Neural progenitor cell (in vitro differentiated cells): ENCODE data around the gene EML5. TPM values are rescaled to one million over a fixed set of nuclear protein-coding genes. Genes with fewer than 3 reads are reported as not detected.

Source experiments
- DNase-seq: peaks from one replicate; pipeline ENCODE4 v3.0.0-alpha.2; 2016; ENCODE audit warnings: low spot score
- H2AFZ ChIP-seq: fragments of 200-600 bp; sonication (generic); replicated peaks from 2 replicates; pipeline ENCODE4 v1.6.1; 2016; ENCODE audit warnings: antibody characterized with exemption
- H3F3A ChIP-seq: fragments of 200-600 bp; sonication (generic); 2 replicates; pipeline ENCODE4 v1.6.1; 2016; ENCODE audit warnings: antibody characterized with exemption, low read depth
- H3K27ac ChIP-seq: fragments of 200-600 bp; sonication (generic); 2 replicates; pipeline ENCODE4 v1.5.1; 2016; ENCODE audit warnings: mild to moderate bottlenecking
- H3K27me3 ChIP-seq: fragments of 200-600 bp; sonication (generic); 2 replicates; pipeline ENCODE4 v1.6.1; 2016; ENCODE audit warnings: mild to moderate bottlenecking, moderate library complexity
- H3K36me3 ChIP-seq: fragments of 200-600 bp; sonication (generic); 2 replicates; pipeline ENCODE4 v1.5.1; 2016
- H3K4me1 ChIP-seq: fragments of 200-600 bp; sonication (generic); 2 replicates; pipeline ENCODE4 v1.6.1; 2016; ENCODE audit warnings: mixed run types
- H3K4me2 ChIP-seq: fragments of 200-600 bp; sonication (generic); 2 replicates; pipeline ENCODE4 v1.6.1; 2016
- H3K4me3 ChIP-seq: fragments of 200-600 bp; sonication (generic); 2 replicates; pipeline ENCODE4 v1.5.1; 2016
- H3K79me2 ChIP-seq: fragments of 200-600 bp; sonication (generic); 2 replicates; pipeline ENCODE4 v1.6.1; 2016; ENCODE audit warnings: low read depth
- H3K9ac ChIP-seq: fragments of 200-600 bp; sonication (generic); 2 replicates; pipeline ENCODE4 v1.6.1; 2016
- H3K9me3 ChIP-seq: fragments of 200-600 bp; sonication (generic); 2 replicates; pipeline ENCODE4 v1.5.1; 2016; ENCODE audit warnings: low read depth
- H4K20me1 ChIP-seq: fragments of 200-600 bp; sonication (generic); 2 replicates; pipeline ENCODE4 v1.6.1; 2016; ENCODE audit warnings: low read depth
- H3K27ac Mint-ChIP-seq: 3 replicates; pipeline ENCODE4 v1.8.0; 2021; ENCODE audit warnings: mixed read lengths
- H3K27me3 Mint-ChIP-seq: 2 replicates; pipeline ENCODE4 v1.8.0; 2022; ENCODE audit warnings: low read depth, mild to moderate bottlenecking, inconsistent platforms, moderate library complexity, mixed read lengths; ENCODE audit not compliant: insufficient read depth
- H3K36me3 Mint-ChIP-seq: 3 replicates; pipeline ENCODE4 v1.8.0; 2021; ENCODE audit warnings: mixed read lengths
- H3K4me1 Mint-ChIP-seq: 3 replicates; pipeline ENCODE4 v1.8.0; 2021; ENCODE audit warnings: mixed read lengths
- H3K4me3 Mint-ChIP-seq: 3 replicates; pipeline ENCODE4 v1.8.0; 2021; ENCODE audit warnings: mild to moderate bottlenecking, moderate library complexity, mixed read lengths
- H3K9me3 Mint-ChIP-seq: 3 replicates; pipeline ENCODE4 v1.8.0; 2020; ENCODE audit warnings: mixed read lengths
- CTCF ChIP-seq: fragments of 200-600 bp; sonication (generic); IDR thresholded peaks from 2 replicates; pipeline ENCODE4 v1.5.1; 2017; ENCODE audit warnings: antibody characterized with exemption, mild to moderate bottlenecking
- EZH2 ChIP-seq: fragments of 200-600 bp; sonication (generic); IDR thresholded peaks from 2 replicates; pipeline ENCODE4 v1.6.1; 2017; ENCODE audit warnings: antibody characterized with exemption, mild to moderate bottlenecking, moderate library complexity
- EZH2phosphoT487 ChIP-seq: fragments of 200-600 bp; sonication (generic); IDR thresholded peaks from 2 replicates; pipeline ENCODE4 v1.6.1; 2017; ENCODE audit warnings: antibody characterized with exemption
- total RNA-seq: library from RNA; depleted of rRNA; stranded (reverse); fragments of >200 nt; gene quantifications from 2 replicates; pipeline ENCODE4 v1.2.3, GENCODE V29; 2015; ENCODE audit warnings: low replicate concordance

EML5 gene
- total RNA-seq, 1 donor from 2014 or later: 0.71 TPM

GRCh38 chr14:88834883-88835431, 42.2 kb upstream of the EML5 start:
- no peak overlapping the region for H3K27ac Mint-ChIP-seq
- no peak overlapping the region for H3K9ac ChIP-seq

GRCh38 chr14:88831284-88831683, 38.5 kb upstream of the EML5 start:
- no peaks in the 10 kb centered on the region for H3K9me3 ChIP-seq
- H3K27me3 ChIP-seq: no peaks in the 10 kb centered on the region
- Mint-ChIP-seq H3K27ac (no peak overlapping the region), H3K9me3 (peaks cover 7% of the 10 kb centered on the region), H3K4me3 (no peak overlapping the region), H3K27me3 (no peaks in the 10 kb centered on the region), H3K36me3 (peaks cover 14% of the 10 kb centered on the region), H3K4me1 (peaks cover 11% of the 10 kb centered on the region)
- TF ChIP-seq EZH2phosphoT487: no peak
- TF ChIP-seq EZH2: no peak
- TF ChIP-seq CTCF: no peak
- H3K36me3 ChIP-seq: no peaks in the 10 kb centered on the region
- peaks cover 7% of the 10 kb centered on the region for H3K79me2 ChIP-seq
- H3K4me2 ChIP-seq: no peak overlapping the region
- no peak overlapping the region for H3K9ac ChIP-seq
- H2AFZ ChIP-seq: no peak overlapping the region
- peaks cover 5% of the 10 kb centered on the region for H4K20me1 ChIP-seq
- H3K27ac ChIP-seq: no peak overlapping the region
- H3K4me1 ChIP-seq: peaks cover 8% of the 10 kb centered on the region
- H3F3A ChIP-seq: no peaks in the 10 kb centered on the region
- H3K4me3 ChIP-seq: no peak overlapping the region
- DNase-seq: no peak

More at GRCh38 chr14:88834883-88835431, 42.2 kb upstream of the EML5 start:
- Histone ChIP-seq H3K9me3 (no peaks in the 10 kb centered on the region), H3K4me2 (no peak overlapping the region), H3K27me3 (no peaks in the 10 kb centered on the region), H2AFZ (no peak overlapping the region), H3K4me1 (peaks cover 1% of the 10 kb centered on the region), H3F3A (no peaks in the 10 kb centered on the region), H3K79me2 (peaks cover 5% of the 10 kb centered on the region), H3K27ac (no peak overlapping the region), H4K20me1 (peaks cover 12% of the 10 kb centered on the region), H3K36me3 (no peaks in the 10 kb centered on the region), H3K4me3 (no peak overlapping the region)
- no peak for DNase-seq
- no peaks in the 10 kb centered on the region for H3K27me3 Mint-ChIP-seq
- peaks cover 3% of the 10 kb centered on the region for H3K4me1 Mint-ChIP-seq
- peaks cover 16% of the 10 kb centered on the region for H3K36me3 Mint-ChIP-seq
- TF ChIP-seq EZH2 (no peak), EZH2phosphoT487 (no peak), CTCF (no peak)
- no peak overlapping the region for H3K4me3 Mint-ChIP-seq
- H3K9me3 Mint-ChIP-seq: peaks cover 7% of the 10 kb centered on the region

GRCh38 chr14:88829685-88830302, 37.0 kb upstream of the EML5 start:
- Histone ChIP-seq H3K9ac (no peak overlapping the region), H3K4me2 (no peak overlapping the region)

More at GRCh38 chr14:88829685-88830302, 37.0 kb upstream of the EML5 start:
- no peak overlapping the region for H3K27ac ChIP-seq
- Mint-ChIP-seq H3K27me3 (no peaks in the 10 kb centered on the region), H3K4me1 (peaks cover 18% of the 10 kb centered on the region), H3K9me3 (peaks cover 7% of the 10 kb centered on the region), H3K4me3 (no peak overlapping the region), H3K27ac (no peak overlapping the region), H3K36me3 (peaks cover 14% of the 10 kb centered on the region)
- peaks cover 14% of the 10 kb centered on the region for H3K4me1 ChIP-seq
- no peak for TF ChIP-seq CTCF
- no peak for TF ChIP-seq EZH2phosphoT487
- TF ChIP-seq EZH2: no peak
- DNase-seq: no peak
- H4K20me1 ChIP-seq: peaks cover 5% of the 10 kb centered on the region
- peaks cover 13% of the 10 kb centered on the region for H3K79me2 ChIP-seq
- no peaks in the 10 kb centered on the region for H3K27me3 ChIP-seq
- H3K36me3 ChIP-seq: no peaks in the 10 kb centered on the region
- peaks cover under 1% of the 10 kb centered on the region for H3F3A ChIP-seq
- H3K9me3 ChIP-seq: no peaks in the 10 kb centered on the region
- H3K4me3 ChIP-seq: no peak overlapping the region
- no peak overlapping the region for H2AFZ ChIP-seq
